Stimulated activated CD4-positive, alpha-beta T cell treated with anti-CD3 and anti-CD28 coated beads, Interleukin-4, amount 100 ng/mL, for 1 hour (primary cell): ENCODE results near the gene BRD7.

ENCODE experiments used
- DNase-seq: peaks from one replicate; pipeline ENCODE4 v3.0.0-alpha.2; 2020

BRD7 gene

GRCh38 chr16:50318796-50319578 is 49.8 kb downstream of the BRD7 start:
- no peak for DNase-seq

DNA sequence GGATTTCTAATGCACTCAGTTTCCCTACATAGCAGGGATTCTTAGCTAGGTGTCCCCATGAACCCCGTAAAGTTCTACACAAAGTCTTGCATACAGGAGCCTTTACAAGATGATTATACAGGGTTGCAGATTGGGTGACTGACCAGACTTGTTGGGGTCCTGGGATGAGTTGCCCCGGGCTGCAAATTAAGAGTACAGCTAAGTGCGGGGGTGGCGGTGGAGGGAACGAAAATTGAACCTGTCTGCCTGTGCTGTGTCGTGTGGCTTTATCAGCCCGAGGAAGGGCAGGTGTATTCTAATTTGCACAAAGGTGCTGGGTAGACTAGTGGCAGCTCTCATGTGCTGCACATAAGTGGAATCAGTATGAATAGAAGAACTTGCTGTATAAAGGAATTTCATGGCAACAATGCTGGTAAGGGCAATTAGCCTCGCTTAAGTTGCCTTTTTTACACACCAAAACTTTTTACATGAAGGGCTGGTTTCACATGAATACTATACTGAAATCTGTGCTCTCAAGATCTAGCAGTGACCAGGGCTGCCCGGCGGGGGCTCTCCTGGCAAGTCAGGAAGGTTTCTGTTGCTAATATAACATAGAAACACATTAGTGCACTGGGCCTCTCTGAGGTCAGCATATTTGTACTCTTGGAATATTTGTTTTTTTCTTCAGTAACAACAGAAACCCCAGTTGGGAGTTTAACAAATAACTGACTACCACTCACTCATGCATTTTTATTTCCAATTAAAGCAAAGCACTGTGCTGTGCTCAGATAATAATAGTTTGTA is 51.7 kb downstream of the BRD7 start:
- DNase-seq, result no peak

- DNase-seq, result no peak
Measured at GRCh38 chr16:50316102-50316847, 52.5 kb downstream of the BRD7 start.

GRCh38 chr16:50315346-50315997 is 53.3 kb downstream of the BRD7 start:
- no peak for DNase-seq

DNA sequence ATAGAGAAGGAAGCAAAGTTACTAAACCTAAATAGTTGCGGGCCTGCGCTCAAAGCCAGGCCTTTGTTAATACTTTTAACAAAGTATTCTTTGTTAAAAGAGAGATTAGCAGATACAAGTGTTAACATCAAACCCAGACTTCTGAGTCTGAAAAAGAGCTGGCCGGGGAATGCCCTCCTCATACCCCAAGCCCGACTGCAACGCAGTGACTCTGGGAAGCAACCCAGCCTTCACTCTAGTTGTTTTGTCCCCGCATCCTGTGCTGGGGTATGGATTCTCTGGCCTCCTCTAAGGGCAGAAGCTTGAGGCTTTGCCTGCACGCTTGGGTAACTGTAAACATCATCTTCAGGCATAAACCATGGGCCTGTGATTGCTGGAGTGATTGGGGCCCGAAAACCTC is 54.1 kb downstream of the BRD7 start:
- DNase-seq, result no peak

DNA sequence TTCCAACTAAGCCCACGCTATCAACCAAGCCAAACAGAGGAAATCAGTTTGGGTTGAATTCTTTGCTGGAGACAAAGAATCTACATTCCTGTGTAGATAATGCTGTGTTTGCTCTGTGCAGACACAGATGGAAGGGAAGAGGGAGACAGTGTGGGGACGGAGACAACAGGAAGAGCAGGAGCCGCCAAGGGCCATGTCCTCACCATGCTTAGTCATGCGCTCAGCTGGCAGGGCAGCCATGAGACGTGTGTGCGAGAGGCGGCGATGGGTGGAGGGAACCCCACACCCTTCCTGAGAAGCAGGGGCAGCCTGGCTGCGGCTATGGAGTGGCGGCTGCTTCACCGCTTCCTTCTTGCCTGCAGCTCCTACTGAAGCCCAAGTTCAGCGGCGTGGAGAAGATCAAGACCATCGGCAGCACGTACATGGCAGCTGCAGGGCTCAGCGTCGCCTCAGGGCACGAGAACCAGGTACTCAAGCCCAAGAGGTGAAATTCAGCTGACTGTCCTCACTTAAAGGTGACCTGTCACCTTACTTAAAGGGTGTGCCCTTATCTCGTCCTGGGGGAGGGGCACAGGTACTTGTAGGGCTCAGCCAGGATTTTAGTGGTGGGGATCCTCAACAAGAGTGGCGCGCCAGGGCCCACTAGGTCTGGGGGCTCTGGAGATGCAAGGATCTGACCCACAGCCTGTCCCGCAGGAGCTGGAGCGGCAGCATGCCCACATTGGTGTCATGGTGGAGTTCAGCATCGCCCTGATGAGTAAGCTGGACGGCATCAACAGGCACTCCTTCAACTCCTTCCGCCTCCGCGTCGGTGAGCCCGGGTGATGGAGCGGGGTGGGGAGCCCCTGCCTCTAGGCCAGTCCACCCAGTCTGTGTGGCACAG is 55.0 kb downstream of the BRD7 start:
- peak; percentile 42 for DNase-seq

- DNase-seq, result no peak
Measured at GRCh38 chr16:50311891-50312501, 56.8 kb downstream of the BRD7 start.

GRCh38 chr16:50311134-50311528 is 57.7 kb downstream of the BRD7 start:
- no peak for DNase-seq

DNA sequence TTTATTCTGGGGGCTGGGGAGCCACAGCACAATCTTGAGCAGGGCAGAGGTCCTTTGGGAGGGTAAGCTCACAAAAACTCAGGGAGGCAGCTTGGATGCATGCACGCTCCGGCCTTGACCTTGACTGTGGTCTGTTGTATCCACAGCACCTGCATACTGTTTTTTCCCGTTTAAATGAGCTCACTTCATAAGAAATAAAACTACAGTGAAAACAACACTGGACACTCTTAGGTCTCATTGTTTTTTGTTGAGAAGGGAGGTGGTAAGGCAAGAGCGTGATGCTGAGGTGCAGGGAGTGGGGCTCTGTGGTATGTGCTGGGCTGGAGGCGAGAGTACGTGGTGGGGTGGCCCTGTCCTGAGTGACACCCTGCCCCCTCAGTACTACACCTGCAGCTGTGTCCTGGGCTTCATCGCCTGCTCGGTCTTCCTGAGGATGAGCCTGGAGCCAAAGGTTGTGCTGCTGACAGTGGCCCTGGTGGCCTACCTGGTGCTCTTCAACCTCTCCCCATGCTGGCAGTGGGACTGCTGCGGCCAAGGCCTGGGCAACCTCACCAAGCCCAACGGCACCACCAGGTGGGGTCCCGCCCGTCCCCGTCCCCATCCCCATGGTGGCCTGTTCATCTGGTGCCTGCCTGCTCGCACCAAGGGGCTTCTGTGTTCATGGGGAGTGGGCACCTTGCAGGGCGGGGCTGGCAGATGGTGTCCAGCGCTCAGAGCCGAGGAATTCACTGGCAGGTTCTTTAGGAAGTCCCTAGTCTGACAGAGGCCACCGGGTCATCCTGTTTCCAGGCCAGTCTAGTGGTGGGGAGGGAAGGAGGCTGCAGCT is 58.3 kb downstream of the BRD7 start:
- DNase-seq, result no peak

DNA sequence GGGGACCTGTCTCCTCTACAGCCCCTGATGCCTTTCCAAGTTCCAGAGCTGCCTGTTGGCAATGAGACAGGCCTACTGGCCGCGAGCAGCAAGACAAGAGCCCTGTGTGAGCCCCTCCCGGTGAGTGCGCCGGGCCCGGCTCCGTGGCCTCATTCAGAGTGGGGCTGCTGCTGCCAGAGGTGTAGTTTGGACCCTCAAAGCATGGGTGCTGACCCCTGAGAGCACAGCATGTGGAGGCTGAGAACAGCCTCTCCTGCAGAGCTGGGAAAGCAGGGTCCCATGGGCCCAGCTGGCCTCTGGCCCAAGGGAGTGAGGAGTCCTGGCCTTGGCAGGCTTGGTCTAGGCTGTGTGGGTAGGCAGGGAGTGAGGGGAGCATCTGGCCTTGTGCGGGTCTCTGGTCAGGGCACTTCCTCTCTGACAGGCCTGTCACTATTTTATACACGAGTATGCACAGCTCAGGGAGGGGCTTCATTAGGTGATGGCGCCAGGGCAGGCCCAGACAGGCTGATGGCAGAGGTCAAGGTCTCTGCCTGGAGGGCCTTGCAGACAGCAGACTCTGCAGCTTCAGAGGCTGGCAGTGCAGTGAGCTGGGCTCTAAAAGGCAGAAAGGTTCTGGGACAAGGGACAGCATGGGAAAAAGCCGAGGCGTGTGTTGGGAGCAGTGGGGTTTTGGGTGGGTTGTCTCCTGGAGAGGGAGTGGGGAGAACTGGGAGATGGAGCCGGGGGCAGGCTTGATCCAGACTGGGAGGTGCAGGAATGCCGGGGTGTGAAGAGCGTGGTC is 59.1 kb downstream of the BRD7 start:
- DNase-seq, result no peak

DNA sequence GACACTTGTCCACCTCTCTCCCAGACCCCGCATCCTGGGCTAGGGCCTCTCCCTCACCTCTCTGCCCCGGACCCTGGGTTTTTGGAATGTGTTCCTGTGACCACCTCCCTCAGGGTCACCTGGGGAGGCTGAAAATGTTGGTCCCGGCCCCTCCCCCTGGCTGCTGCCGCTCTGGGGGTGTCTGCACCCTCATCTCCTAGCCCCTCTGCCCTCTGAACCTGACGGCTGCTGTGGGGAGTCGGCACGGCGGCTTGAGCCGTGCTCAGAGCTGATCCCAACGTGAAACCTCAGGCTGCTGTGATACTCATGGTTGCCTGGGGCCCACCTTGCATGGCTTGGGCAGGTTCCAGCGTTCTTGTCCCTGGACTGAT is 59.6 kb downstream of the BRD7 start:
- DNase-seq, result no peak

DNA sequence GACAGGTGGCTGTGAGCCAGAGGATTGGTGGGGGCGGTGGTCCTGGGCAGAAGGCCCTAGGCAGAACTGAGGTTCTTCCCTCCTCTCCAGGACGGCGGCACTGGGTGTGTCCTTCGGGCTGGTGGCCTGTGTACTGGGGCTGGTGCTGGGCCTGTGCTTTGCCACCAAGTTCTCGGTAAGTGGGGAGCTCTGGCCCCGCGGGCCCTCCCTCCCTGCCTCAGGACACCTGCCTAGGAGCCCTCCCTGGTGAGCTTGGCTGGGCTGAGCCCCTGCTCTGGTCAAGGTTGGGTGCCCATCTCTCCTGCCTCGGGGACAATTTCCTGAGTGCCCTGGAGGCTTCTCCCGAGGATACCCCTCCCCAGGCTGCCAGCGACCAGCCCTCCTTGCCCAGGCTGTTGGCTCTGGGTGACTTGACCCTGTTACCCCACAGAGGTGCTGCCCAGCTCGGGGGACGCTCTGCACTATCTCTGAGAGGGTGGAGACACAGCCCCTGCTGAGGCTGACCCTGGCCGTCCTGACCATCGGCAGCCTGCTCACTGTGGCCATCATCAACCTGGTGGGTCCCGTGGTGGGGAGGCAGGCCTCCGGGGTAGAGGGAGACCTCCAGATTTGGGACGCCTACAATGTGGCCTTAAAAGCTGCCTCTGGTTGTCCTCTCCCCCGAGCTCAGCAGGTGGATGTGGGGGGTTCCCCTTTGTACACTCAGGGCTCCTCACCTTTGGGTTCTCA is 60.4 kb downstream of the BRD7 start:
- DNase-seq, result no peak

- DNase-seq, result no peak
Measured at GRCh38 chr16:50306287-50306686, 62.5 kb downstream of the BRD7 start.

- DNase-seq, result no peak
Measured at GRCh38 chr16:50305441-50306061, 63.2 kb downstream of the BRD7 start.

DNA sequence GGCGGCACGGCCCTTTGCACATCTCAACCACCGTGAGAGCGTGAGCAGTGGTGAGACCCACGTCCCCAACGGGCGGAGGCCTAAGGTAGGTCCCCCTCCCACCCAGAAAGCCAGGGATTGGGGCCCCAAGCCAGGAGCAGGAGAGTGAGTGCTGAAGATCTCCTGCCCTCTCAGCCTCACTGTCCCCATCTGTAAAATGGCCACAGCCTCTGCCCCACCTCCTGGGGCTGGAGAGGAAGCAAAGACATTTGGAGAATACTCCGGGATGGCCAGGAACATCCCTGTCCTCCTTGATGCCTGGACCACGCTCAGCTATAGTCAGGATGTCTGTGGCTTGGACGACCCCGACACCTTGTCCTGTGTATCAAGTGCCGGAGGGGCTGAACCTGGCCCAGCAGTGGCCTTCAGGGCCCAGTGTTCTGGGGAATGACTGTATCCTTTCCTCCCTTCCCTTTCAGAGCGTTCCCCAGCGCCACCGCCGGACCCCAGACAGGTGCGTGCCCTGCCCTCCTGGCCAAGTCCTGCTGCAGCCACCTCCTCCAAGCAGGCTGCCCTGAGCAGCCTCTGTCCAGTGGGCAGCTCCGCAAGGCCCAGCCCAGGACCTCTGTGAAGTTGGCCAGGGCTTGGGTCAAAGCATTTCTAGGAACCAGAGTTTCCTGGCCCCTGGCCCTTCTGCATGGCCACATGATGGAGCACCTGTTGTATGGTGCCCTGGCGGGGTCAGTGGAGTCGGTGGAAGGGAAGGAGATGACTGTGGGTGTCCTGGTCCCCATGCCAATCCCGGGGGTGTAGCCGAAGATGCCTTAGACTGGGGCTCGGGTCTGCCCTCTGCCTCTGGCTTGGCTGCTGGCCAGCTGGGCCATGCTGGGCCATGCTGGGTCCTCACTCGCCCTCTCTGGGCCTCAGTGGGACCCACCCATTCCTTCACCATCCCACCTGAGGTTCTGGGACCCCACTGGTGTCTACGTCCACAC is 64.0 kb downstream of the BRD7 start:
- no peak for DNase-seq

DNA sequence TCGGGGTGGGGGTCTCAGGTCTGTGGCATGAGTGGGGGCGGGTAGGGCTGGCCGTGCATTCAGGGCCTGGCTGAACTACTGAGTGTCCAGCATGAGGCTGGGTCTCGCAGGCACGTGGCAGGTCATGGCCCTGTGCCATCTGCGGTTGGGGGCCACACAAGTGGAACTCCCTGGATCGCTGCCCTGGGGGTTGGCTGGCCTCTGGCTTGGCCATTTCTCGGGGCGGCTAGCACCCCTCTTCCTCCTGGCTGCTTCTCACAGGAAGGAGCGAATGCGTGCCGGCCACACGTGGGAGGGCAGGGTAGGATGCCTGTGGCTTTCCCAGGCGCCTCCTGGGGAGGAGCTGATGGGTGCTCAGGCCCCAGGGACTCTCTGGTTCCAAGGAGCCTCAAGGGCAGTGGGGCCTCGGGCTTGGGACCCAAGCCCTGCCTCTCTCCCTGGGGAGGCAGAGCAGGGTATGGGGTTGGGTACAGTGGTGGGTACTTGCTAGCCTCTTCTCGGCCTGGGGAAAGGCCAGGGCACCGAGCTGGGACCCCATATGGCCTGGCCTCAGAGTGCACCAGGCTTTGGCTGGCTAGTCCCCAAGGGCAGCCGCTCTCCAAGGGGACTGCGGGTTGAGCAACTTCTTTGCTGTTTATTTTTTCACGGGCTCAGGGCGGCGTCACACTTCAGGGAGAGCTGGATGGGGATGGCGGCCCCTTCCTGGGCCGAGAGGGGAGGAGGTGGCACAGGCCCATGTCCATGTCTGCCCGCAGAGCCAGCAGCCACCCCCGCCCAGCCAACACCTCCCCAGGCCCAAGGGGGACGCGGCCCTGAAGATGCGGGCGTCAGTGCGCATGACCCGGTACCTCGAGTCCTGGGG is 65.0 kb downstream of the BRD7 start:
- DNase-seq, result no peak
